Activated T-helper 9 cell treated with anti-CD3 and anti-CD28 coated beads, Interleukin-2, amount 50 U/mL, for 16 hours (primary cell): ENCODE data around the gene MSLN.

Experiments
- DNase-seq: peaks from one replicate; pipeline ENCODE4 v3.0.0-alpha.2; 2020; ENCODE audit warnings: low read depth

MSLN gene

GRCh38 chr16:723695-724094, 36.8 kb upstream of the MSLN start:
- DNase-seq: no peak

GRCh38 chr16:724188-725040, 36.1 kb upstream of the MSLN start:
- no peak for DNase-seq

- DNase-seq: no peak
Measured at GRCh38 chr16:725041-725376, 35.5 kb upstream of the MSLN start.

GRCh38 chr16:725463-726187, 34.9 kb upstream of the MSLN start:
- DNase-seq: no peak

GRCh38 chr16:726188-726437, 34.4 kb upstream of the MSLN start:
- no peak for DNase-seq

GRCh38 chr16:726438-727290, 33.9 kb upstream of the MSLN start, which contains the start of the genes CCDC78 and HAGHL:
Gene CCDC78, minus strand, starts transcription at chr16:726443. Its CDS starts 76 bp downstream, at chr16:726367.
Gene HAGHL, plus strand, starts transcription at chr16:727106. Its CDS starts 404 bp downstream, at chr16:727510.
- DNase-seq: peak; percentile 33

GRCh38 chr16:727291-727977, 33.1 kb upstream of the MSLN start:
- DNase-seq: no peak

- peak; percentile 40 for DNase-seq
Measured at GRCh38 chr16:728131-728889, 32.2 kb upstream of the MSLN start.

GRCh38 chr16:728890-729744, 31.4 kb upstream of the MSLN start:
- DNase-seq: no peak

- DNase-seq: no peak
Measured at GRCh38 chr16:729768-730665, 30.5 kb upstream of the MSLN start.

GRCh38 chr16:730666-731509, 29.6 kb upstream of the MSLN start:
- no peak for DNase-seq

- no peak for DNase-seq
Measured at GRCh38 chr16:732332-732731, 28.2 kb upstream of the MSLN start.

- DNase-seq: no peak
Measured at GRCh38 chr16:732936-733335, 27.6 kb upstream of the MSLN start.

GRCh38 chr16:733382-734207, 26.9 kb upstream of the MSLN start:
- DNase-seq: no peak

GRCh38 chr16:734208-734980, 26.1 kb upstream of the MSLN start:
- no peak for DNase-seq

- DNase-seq: no peak
Measured at GRCh38 chr16:734981-735881, 25.3 kb upstream of the MSLN start.
